Measurements from ENCODE around the gene ZNF598.

DNA sequence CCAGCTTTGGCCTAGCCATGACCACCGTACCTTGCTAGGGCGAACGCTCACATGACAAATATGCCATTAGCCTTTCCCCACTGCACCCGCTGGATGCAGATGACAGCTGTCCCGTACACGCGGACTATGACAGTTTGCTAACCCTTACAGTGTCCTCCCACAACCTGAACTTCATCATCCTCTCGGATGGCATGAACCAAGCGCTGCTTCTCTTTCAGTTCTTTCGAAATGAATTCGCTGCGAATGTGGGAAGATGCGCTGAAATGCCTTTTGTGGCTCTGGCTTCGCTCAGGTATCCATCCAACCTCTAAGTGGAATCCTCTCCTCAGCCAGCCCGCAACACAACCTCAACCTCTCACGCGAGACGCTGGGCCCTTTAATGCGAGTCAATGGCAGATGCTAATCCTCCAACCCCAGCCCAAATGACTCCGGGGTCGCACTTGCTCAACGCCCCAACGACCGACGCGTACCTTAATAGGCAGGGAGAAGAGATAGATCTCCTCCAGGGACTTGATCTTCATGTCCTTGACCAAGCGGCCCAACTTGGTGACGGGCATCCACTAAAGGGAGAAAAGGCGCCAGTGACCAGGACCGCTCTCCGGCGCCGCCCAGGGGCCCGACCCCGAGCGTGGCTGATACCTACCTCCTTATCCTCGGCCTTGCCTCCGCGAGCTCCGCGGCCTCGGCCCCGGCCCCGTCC, 45.7 kb downstream of the ZNF598 start:
- TF ChIP-seq, protein P1, sequence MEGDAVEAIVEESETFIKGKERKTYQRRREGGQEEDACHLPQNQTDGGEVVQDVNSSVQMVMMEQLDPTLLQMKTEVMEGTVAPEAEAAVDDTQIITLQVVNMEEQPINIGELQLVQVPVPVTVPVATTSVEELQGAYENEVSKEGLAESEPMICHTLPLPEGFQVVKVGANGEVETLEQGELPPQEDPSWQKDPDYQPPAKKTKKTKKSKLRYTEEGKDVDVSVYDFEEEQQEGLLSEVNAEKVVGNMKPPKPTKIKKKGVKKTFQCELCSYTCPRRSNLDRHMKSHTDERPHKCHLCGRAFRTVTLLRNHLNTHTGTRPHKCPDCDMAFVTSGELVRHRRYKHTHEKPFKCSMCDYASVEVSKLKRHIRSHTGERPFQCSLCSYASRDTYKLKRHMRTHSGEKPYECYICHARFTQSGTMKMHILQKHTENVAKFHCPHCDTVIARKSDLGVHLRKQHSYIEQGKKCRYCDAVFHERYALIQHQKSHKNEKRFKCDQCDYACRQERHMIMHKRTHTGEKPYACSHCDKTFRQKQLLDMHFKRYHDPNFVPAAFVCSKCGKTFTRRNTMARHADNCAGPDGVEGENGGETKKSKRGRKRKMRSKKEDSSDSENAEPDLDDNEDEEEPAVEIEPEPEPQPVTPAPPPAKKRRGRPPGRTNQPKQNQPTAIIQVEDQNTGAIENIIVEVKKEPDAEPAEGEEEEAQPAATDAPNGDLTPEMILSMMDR (conservative IDR thresholded peaks at IDR 0.05; ENCODE audit: low read depth, low read length), result 0 out of 2 replicates have a peak, but pooled peaks have one; percentile 19
- no peak for TF ChIP-seq EZH2 (IDR thresholded peaks at IDR 0.05; ENCODE audit: borderline replicate concordance, low read depth, low read length, poor library complexity, severe bottlenecking)
